GM18873 (cell line): Measurements from ENCODE around the gene TP53BP2.

Experiments used
- ATAC-seq: cut with Tn5 transposase; IDR thresholded peaks from one replicate; pipeline ENCODE4 v1.9.1; 2021; ENCODE audit warnings: mild to moderate bottlenecking, moderate library complexity, moderate number of reproducible peaks; ENCODE audit not compliant: unreplicated experiment, low FRiP score

The TP53BP2 gene

GRCh38 chr1:223771814-223772770 is 73.7 kb downstream of the TP53BP2 start:
- ATAC-seq = no peak

DNA sequence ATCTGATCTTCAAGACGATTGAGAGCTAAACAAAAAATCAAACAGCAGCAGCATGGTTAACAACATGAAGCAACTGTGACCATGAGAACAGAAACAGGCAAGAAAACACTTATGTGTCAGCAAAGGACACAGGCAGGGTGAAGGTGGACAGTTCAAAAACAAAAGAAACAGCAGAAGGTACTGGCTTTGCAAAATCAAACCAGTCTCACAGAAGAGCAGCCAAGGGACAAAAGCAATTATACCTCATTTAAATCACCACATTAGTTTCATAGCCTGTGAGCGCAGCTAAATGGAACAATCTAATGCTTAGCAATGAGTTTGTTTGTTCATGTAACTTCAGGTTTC is 74.3 kb downstream of the TP53BP2 start:
- no peak for ATAC-seq

GRCh38 chr1:223770621-223771315 is 75.0 kb downstream of the TP53BP2 start:
- ATAC-seq = no peak

- ATAC-seq = no peak
Observed at GRCh38 chr1:223765719-223766340, 79.9 kb downstream of the TP53BP2 start.

DNA sequence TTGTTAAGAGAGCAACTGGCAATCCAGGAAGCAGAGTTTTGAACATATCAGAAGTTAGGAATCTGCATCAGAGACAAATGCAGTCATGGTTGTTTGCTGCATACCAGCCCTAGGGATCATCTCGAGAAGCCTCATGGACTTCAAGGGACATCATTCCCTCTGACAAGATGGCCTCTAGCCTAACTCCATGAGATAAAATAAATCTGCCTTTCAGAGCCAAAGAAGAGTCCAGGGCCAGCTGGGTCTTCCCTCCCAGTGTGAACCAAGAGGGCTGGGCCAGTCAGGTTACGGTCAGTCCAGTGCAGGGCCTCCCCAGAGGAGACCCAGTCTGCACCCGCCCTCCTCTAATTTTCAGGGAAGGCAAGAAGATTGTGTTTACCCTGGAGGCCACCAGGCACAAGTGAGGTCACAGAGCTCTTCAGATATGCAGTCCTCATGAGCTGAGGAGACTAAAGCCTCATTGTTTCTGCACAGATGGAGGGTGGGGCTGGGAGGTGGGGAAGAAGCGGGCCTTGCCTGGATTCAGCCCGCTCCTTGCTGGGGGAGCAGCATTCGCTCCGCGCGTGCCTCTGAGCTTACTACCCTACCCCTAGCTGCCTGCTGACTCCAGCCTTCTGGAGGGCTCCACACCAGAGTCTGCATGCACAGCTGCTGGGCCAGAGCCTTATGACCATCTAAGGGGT is 80.6 kb downstream of the TP53BP2 start:
- no peak for ATAC-seq

- no peak for ATAC-seq
Observed at GRCh38 chr1:223763881-223764280, 81.9 kb downstream of the TP53BP2 start.

- ATAC-seq = no peak
Observed at GRCh38 chr1:223763251-223763650, 82.5 kb downstream of the TP53BP2 start.

DNA sequence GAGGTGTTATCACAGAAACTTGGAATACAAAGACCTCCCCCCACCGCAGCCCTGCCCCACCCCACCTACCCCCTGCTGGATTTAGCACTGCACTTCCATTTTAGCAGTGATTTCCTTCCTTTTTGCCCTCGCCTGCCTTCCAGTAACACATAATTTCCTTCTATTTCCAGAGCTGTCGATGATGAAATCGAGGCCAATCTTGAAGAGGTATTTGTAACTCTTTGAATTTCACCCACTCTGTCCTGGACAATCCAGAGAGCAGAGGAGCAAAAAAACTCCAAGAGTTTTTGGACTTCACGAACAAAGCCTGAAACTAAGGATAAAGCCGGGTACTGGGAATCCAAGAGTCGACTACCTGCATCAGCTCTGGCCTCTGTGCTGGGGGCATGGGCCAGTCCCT is 84.3 kb downstream of the TP53BP2 start:
- ATAC-seq = no peak

DNA sequence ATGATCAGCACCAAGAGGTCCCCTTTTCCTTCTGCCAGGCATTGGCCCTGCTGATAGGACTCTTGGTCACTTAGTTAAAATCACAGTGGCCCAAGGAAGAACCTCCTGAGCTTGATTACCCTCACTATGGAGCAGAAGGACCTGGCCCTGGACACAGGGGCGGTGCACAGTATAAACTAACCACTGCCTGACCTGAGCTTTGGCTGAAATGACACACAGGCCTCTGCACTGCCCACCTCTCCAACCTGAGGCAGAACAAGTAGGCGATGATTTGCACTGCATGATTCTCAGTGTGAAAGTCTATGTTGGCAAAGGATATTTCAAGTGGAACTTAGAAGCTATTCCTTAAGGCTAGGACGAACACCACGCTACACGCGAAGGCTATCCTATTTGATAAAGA is 84.9 kb downstream of the TP53BP2 start:
- ATAC-seq = no peak

- no peak for ATAC-seq
Observed at GRCh38 chr1:223759273-223759672, 86.5 kb downstream of the TP53BP2 start.

DNA sequence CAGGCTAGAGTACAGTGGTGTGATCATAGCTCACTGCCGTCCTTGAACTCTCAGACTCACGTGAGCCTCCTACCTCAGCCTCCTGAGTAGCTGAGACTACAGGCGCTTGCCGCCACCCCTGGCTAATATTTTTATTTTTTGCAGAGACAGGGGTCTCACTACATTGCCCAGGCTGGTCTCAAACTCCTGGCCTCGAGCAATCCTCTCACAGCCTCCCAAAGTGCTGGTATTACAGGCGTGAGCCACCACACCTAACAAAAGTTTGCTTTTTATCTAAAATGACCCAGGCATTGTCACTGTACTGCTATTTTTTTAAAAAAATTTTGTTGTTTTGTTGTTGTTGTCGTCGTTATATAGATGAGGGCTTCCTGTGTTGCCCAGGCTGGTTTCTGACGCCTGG is 87.0 kb downstream of the TP53BP2 start:
- ATAC-seq = no peak

- ATAC-seq = no peak
Observed at GRCh38 chr1:223756806-223757700, 88.7 kb downstream of the TP53BP2 start.

DNA sequence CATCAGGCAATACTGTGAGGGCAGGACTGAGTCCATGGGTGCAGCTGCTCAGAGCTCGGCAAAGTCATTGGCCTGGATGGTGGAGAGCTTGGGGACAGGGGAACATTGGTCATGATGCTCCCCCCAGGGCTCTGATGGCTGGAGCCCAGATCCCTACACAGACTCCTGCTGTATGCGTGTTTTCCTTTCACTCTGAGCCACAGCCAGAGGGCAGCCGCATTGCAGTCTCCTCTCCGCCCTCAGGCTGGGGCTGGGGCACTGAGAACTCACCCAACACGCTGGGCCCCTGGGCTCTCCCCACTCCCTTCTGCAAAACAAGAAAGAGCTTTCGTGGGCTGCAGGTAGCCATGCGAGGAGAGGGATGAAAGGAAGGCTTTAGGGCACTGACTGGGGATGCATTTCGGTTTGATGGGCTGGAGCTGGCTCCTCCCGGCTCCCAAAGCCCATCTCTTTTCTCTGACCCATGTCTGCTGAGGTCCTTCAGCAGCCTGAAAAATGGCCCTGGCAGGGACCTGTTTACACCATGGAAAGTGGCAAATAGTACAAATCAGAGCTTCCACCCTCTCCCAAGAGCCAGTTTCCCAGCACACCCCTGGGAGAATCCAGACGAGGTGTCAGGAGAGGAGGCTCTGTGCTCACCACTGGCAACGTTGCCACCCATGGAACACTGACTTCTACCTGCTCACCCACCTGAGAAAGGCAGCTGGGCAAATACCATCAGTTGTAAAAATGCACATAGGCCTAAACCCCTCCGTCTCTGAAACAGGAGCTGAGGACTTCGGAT is 89.6 kb downstream of the TP53BP2 start:
- ATAC-seq = no peak

GRCh38 chr1:223755432-223755792 is 90.3 kb downstream of the TP53BP2 start:
- no peak for ATAC-seq

DNA sequence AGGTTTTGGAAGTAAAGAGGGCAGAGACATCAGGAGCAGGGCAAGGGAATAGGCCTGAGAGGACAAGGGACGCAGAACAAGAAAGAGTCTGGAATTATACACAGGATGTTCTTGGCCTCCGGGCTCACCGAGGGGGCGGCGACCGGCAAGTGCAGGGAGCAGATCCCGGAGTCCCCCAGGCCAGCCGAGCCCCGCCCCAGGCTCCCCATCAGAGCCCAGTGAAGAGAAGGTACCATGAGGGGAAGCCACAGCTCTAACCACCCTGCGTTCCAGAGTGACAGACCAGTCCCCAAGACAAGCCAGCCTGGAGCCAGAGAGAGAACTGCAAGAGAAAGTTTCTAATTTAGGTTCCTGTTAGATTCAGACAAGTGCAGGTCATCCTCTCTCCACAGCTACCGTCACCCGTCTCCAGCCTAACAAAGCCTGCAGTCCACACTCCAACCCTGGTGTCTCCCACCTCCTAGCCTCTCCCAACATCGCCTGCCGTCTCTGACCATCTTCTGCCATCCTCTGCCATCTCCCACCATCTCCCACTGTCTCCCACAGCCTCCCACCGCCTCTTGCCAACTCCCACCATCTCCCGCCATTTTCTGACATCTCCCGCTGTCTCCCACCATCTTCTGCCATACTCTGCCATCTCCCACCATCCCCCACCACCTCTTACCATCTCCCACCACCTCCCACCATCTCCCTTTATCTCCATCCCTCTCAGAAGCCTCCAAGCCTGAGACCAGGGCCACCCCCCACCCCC is 90.9 kb downstream of the TP53BP2 start:
- ATAC-seq = no peak

DNA sequence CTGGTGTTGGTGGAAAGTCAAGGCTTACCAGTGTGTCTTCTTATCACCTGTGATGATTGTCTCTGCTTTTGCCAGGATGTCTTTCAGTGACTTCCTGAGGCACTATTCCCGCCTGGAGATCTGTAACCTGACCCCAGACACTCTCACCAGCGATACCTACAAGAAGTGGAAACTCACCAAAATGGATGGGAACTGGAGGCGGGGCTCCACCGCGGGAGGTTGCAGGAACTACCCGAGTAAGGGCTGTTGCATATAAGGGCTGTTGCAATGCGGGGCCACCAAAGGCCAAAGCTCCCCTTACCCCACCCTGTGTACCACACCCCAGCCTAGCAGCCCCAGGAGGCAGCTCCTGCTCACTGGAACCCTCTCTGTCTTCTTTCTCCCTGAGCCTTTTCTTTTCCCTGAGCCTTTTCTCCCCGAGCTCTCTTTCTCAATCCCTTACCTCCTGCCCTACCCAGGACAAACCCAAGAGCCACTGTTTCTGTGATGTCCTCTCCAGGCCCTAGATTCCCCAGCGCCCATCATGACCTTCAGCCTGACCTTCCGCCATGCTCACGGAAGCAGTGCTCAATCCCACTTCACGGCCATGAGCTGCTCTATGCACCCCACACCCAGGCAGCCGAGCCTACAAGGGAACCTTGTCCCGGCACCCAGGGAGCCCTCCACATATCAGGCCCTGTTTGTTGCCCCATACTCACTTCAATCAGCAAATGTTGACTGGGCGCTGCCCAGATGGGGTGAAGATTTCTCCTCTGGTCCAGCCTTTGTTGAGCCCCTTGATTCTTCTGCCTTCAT is 92.8 kb downstream of the TP53BP2 start:
- ATAC-seq = no peak

GRCh38 chr1:223751696-223752095 is 94.1 kb downstream of the TP53BP2 start:
- no peak for ATAC-seq
